Panc1 (cell line): ENCODE data around the gene TMEM184A. TPM values are rescaled to one million over a fixed set of nuclear protein-coding genes. Genes with fewer than 3 reads are reported as not detected.

Source experiments
- ATAC-seq: fragments of 200-7000 bp; cut with Tn5 transposase; 2 replicates; pipeline ENCODE4 v1.9.1; 2020; ENCODE audit warnings: mild to moderate bottlenecking, moderate library complexity
- BruUV-seq: library from RNA; stranded (reverse); fragments of 400-500 nt; replicated peaks from 2 replicates; lab custom pipeline; 2021; lab: Mats Ljungman, UMichigan
- CTCF ChIA-PET: fragments of 300-600 bp; sonication (Branson Sonifier 250); formaldehyde crosslinking; loops from one replicate; lab custom pipeline; 2022; ENCODE audit warnings: antibody characterized with exemption; lab: Charles Lee
- POLR2A ChIA-PET: fragments of 300-600 bp; sonication (Branson Sonifier 250); formaldehyde crosslinking; loops from one replicate; lab custom pipeline; 2022; ENCODE audit warnings: antibody characterized with exemption; lab: Charles Lee
- DNase-seq: peaks from one replicate; pipeline ENCODE4 v3.0.0-alpha.2; 2010; ENCODE audit warnings: low read depth, low spot score
- H3K27ac ChIP-seq: 2 replicates; pipeline ENCODE4 v1.5.1; 2011; ENCODE audit warnings: mild to moderate bottlenecking, low read length, inconsistent platforms
- H3K27me3 ChIP-seq: fragments of 200-500 bp; sonication (Bioruptor generic); 2 replicates; pipeline ENCODE4 v1.6.0; 2014; ENCODE audit warnings: low read length, inconsistent platforms; ENCODE audit not compliant: control insufficient read depth, insufficient read depth
- H3K36me3 ChIP-seq: fragments of 200-500 bp; sonication (Bioruptor generic); 2 replicates; pipeline ENCODE4 v1.5.1; 2014; ENCODE audit warnings: inconsistent platforms, mild to moderate bottlenecking, low read length, moderate library complexity; ENCODE audit not compliant: control insufficient read depth, insufficient read depth
- H3K4me1 ChIP-seq: 2 replicates; pipeline ENCODE4 v1.5.1; 2011; ENCODE audit warnings: inconsistent platforms, mild to moderate bottlenecking, low read length, moderate library complexity; ENCODE audit not compliant: control insufficient read depth, insufficient read depth
- H3K4me3 ChIP-seq, 2 experiments: 2 replicates each; pipeline ENCODE4 v1.5.1; 2011 to 2012; ENCODE audit warnings: low read depth in 2 of 2, low read length in 2 of 2, mild to moderate bottlenecking in 2 of 2, inconsistent platforms in 1 of 2, moderate library complexity in 1 of 2
- H3K9me3 ChIP-seq: fragments of 200-500 bp; sonication (Bioruptor generic); 2 replicates; pipeline ENCODE4 v1.5.1; 2014; ENCODE audit warnings: low read depth, mild to moderate bottlenecking, inconsistent platforms, low read length, moderate library complexity; ENCODE audit not compliant: control insufficient read depth, insufficient read depth
- POLR2AphosphoS5 ChIP-seq: IDR thresholded peaks from 2 replicates; pipeline ENCODE4 v1.6.1; 2012; ENCODE audit warnings: mild to moderate bottlenecking, low read depth, low read length, moderate library complexity
- SIN3A ChIP-seq: IDR thresholded peaks from 2 replicates; pipeline ENCODE4 v1.6.1; 2012; ENCODE audit warnings: low read depth, mild to moderate bottlenecking, low read length, moderate library complexity, borderline replicate concordance; ENCODE audit not compliant: insufficient read depth
- TCF7L2 ChIP-seq: IDR thresholded peaks from 2 replicates; pipeline ENCODE4 v1.6.1; 2011; ENCODE audit warnings: mild to moderate bottlenecking, low read depth, low read length, inconsistent platforms
- in situ Hi-C: cut with HindIII; loops from 2 replicates; pipeline ENCODE4 v1.10.0; 2016; ENCODE audit warnings: low sequenced_read_pairs, low pct_unique_long_range_greater_than_20kb
- intact Hi-C: fragments of 100-400 bp; cut with micrococcal nuclease; formaldehyde crosslinking; loops from one replicate; pipeline ENCODE4 v1.10.0; 2022; ENCODE audit not compliant: unreplicated experiment
- total RNA-seq: library from RNA; stranded (reverse); gene quantifications from one replicate; pipeline ENCODE4 v1.2.1, GENCODE V29; 2021; ENCODE audit not compliant: unreplicated experiment
- TF ChIP-seq, protein P1 (sequence below), 2 experiments: IDR thresholded peaks; 2 replicates each; pipeline ENCODE4 v1.6.1; 2011 to 2012; ENCODE audit warnings: low read depth in 2 of 2, control low read depth in 1 of 2, low read length in 1 of 2, mild to moderate bottlenecking in 1 of 2, moderate library complexity in 1 of 2; ENCODE audit not compliant: insufficient read depth in 1 of 2
- TF ChIP-seq, protein P2 (sequence below): fragments of 450-650 bp; IDR thresholded peaks from 2 replicates; pipeline ENCODE4 v1.5.1; 2017; ENCODE audit warnings: mild to moderate bottlenecking

The TMEM184A gene
- total RNA-seq, 1 experiment from 2014 or later, result 9.2 TPM

DNA sequence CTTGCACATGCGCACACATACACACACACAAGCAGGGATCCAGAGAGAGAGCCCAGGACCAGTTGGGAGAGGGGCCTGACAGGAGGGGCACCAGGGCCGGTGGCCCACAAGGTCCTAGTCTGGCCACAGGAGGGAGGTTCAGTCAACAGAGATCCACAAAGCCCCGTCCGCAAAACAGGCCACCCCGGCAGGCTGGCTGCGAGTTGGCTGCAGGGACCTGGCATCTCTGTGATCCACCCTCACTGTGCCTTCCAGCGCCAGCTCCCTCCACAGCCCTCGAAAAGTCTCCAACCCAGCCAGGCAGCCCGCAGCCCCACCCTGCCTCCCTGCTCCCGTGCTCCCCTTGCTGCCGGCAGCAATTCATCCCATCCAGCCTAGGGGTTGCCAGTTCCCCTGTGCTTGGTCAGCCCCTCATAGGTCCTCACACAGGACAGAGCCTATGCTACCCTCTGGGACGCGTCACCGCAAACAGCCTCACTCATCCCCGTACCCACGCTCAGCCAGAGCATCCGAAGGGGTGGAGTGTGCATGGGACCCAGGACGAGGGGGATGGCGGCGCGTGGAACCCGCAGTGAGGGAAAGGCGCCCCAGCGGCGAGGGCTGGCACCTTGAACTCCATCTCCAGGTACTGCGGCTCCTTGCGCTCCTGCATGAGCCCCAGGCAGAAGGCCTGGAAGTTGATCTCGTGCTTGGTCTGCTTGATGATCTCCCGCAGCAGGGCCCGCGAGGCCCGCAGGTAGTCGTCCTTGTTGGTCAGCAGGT lies 59.3 kb downstream of the TMEM184A start:
- H3K4me3 ChIP-seq, result no peak overlapping the region
- intact Hi-C loops (no loop called here), in situ Hi-C loops (no loop called here)
- TF ChIP-seq, protein P1, sequence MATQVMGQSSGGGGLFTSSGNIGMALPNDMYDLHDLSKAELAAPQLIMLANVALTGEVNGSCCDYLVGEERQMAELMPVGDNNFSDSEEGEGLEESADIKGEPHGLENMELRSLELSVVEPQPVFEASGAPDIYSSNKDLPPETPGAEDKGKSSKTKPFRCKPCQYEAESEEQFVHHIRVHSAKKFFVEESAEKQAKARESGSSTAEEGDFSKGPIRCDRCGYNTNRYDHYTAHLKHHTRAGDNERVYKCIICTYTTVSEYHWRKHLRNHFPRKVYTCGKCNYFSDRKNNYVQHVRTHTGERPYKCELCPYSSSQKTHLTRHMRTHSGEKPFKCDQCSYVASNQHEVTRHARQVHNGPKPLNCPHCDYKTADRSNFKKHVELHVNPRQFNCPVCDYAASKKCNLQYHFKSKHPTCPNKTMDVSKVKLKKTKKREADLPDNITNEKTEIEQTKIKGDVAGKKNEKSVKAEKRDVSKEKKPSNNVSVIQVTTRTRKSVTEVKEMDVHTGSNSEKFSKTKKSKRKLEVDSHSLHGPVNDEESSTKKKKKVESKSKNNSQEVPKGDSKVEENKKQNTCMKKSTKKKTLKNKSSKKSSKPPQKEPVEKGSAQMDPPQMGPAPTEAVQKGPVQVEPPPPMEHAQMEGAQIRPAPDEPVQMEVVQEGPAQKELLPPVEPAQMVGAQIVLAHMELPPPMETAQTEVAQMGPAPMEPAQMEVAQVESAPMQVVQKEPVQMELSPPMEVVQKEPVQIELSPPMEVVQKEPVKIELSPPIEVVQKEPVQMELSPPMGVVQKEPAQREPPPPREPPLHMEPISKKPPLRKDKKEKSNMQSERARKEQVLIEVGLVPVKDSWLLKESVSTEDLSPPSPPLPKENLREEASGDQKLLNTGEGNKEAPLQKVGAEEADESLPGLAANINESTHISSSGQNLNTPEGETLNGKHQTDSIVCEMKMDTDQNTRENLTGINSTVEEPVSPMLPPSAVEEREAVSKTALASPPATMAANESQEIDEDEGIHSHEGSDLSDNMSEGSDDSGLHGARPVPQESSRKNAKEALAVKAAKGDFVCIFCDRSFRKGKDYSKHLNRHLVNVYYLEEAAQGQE (IDR thresholded peaks at IDR 0.05; ENCODE audit: insufficient read depth in 1 of 2, low read depth in 2 of 2, low read length in 1 of 2), result no peak
- TF ChIP-seq SIN3A, result no peak
- no peak for TF ChIP-seq POLR2AphosphoS5
- TF ChIP-seq, protein P2, sequence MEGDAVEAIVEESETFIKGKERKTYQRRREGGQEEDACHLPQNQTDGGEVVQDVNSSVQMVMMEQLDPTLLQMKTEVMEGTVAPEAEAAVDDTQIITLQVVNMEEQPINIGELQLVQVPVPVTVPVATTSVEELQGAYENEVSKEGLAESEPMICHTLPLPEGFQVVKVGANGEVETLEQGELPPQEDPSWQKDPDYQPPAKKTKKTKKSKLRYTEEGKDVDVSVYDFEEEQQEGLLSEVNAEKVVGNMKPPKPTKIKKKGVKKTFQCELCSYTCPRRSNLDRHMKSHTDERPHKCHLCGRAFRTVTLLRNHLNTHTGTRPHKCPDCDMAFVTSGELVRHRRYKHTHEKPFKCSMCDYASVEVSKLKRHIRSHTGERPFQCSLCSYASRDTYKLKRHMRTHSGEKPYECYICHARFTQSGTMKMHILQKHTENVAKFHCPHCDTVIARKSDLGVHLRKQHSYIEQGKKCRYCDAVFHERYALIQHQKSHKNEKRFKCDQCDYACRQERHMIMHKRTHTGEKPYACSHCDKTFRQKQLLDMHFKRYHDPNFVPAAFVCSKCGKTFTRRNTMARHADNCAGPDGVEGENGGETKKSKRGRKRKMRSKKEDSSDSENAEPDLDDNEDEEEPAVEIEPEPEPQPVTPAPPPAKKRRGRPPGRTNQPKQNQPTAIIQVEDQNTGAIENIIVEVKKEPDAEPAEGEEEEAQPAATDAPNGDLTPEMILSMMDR, result no peak
- TF ChIP-seq TCF7L2, result no peak
- ChIA-PET POLR2A (no interaction called here), CTCF (no interaction called here)
- no TSS peak for BruUV-seq
- H3K27me3 ChIP-seq, result no peaks in the 10 kb centered on the region
- no peaks in the 10 kb centered on the region for H3K4me1 ChIP-seq
- H3K27ac ChIP-seq, result no peak overlapping the region
- DNase-seq (no peak), ATAC-seq (no peak)
- H3K9me3 ChIP-seq, result no peaks in the 10 kb centered on the region
- H3K36me3 ChIP-seq, result peaks cover 24% of the 10 kb centered on the region; the same call in 1 of the 2 replicates

DNA sequence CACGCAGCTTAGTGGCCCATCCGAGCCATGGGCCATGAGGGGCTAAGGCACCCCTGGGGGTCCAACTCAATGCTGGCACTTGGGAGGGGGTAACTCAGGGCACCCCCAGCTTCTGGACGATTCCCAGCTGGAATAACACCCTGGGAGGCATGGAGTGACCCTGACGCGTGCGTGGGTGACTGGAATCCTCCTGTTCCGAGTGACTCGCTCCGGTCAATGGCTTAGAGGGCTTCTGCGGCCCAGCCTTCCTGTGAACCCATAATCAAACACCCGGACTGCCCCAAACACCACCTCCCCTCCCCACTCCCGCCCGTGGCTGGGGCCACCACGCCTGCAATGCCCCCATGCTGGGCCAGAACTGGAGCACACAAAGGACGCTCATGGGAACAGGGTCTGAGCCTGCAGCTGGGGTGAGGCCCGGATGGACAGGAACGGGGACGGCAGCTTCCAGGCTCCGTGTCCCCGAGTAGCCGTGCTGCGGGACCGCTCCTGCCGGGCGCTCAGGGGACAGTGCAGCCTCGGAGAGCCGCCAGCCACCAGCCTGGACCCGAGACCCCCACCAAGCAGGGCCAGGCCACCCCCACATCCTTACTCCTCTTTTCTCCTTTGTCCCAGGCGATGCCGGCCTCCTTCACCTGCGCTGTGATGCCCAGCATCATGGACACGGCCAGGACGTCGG lies 60.3 kb downstream of the TMEM184A start:
- no peaks in the 10 kb centered on the region for H3K9me3 ChIP-seq
- TF ChIP-seq, protein P1 (IDR thresholded peaks at IDR 0.05; ENCODE audit: insufficient read depth in 1 of 2, low read depth in 2 of 2, low read length in 1 of 2), result no peak
- TF ChIP-seq POLR2AphosphoS5, result no peak
- TF ChIP-seq SIN3A, result no peak
- TF ChIP-seq TCF7L2, result no peak
- no peak overlapping the region for H3K4me3 ChIP-seq
- in situ Hi-C loops (no loop called here), intact Hi-C loops (no loop called here)
- ATAC-seq (no peak), DNase-seq (no peak)
- BruUV-seq, result no TSS peak
- peaks cover 19% of the 10 kb centered on the region; the same call in 1 of the 2 replicates for H3K36me3 ChIP-seq
- no peaks in the 10 kb centered on the region for H3K4me1 ChIP-seq
- no peaks in the 10 kb centered on the region for H3K27me3 ChIP-seq
- CTCF ChIA-PET, result no interaction called here
- no peak overlapping the region for H3K27ac ChIP-seq
- POLR2A ChIA-PET, result no interaction called here
